HCT116 (cell line): ENCODE data around the gene ORMDL2. TPM values are rescaled to one million over a fixed set of nuclear protein-coding genes. Genes with fewer than 3 reads are reported as not detected.

Experiments
- ATAC-seq: fragments of 200-7000 bp; cut with Tn5 transposase; 2 replicates; pipeline ENCODE4 v1.9.1; 2020; ENCODE audit warnings: mild to moderate bottlenecking, moderate library complexity
- BruUV-seq: library from RNA; stranded (reverse); fragments of 400-500 nt; replicated peaks from 2 replicates; lab custom pipeline; 2021; lab: Mats Ljungman, UMichigan
- CTCF ChIA-PET: fragments of 300-600 bp; sonication (Branson Sonifier 250); formaldehyde crosslinking; loops from one replicate; lab custom pipeline; 2021; ENCODE audit warnings: antibody characterized with exemption; lab: Charles Lee
- POLR2A ChIA-PET: fragments of 300-600, 350-600 bp; sonication (Branson Sonifier 250); formaldehyde crosslinking; loops from one replicate; lab custom pipeline; 2021; ENCODE audit warnings: antibody characterized with exemption; lab: Charles Lee
- RAD21 ChIA-PET, 2 experiments: fragments of 300-600 bp; sonication (Branson Sonifier 250); formaldehyde crosslinking; loops; one replicate each; lab custom pipeline; 2023; ENCODE audit warnings: low total read pairs in 2 of 2; ENCODE audit not compliant: uncharacterized antibody in 2 of 2, unreplicated experiment in 2 of 2, low non-redundant PET in 1 of 2; lab: Charles Lee
- DNase-seq: peaks from one replicate; pipeline ENCODE4 v3.0.0-alpha.2; 2010; ENCODE audit warnings: low read depth, low spot score
- H2AFZ ChIP-seq: fragments of 200-600 bp; shearing (Covaris generic), sonication (generic); 2 replicates; pipeline ENCODE4 v1.6.1; 2017; ENCODE audit warnings: low read depth, mixed run types, mixed read lengths, antibody characterized with exemption, low read length; ENCODE audit not compliant: poor library complexity, severe bottlenecking
- H3K27ac ChIP-seq: 2 replicates; pipeline ENCODE4 v1.5.1; 2012; ENCODE audit warnings: low read depth, low read length
- H3K27me3 ChIP-seq: fragments of 200-600 bp; sonication (generic); 2 replicates; pipeline ENCODE4 v1.6.1; 2016; ENCODE audit warnings: mixed run types, low read length, mixed read lengths; ENCODE audit not compliant: insufficient read depth
- H3K36me3 ChIP-seq, 2 experiments: fragments of 200-500 bp in 1 of 2; fragments of 200-600 bp in 1 of 2; sonication (Bioruptor generic) in 1 of 2; sonication (generic) in 1 of 2; 2 replicates each; pipeline versions ENCODE4 v1.5.1 to v1.6.1; 2014 to 2016; ENCODE audit warnings: low read length in 2 of 2, inconsistent platforms in 1 of 2, mixed read lengths in 1 of 2, mixed run types in 1 of 2; ENCODE audit not compliant: insufficient read depth in 2 of 2, control insufficient read depth in 1 of 2
- H3K4me1 ChIP-seq, 2 experiments: fragments of 200-600 bp in 1 of 2; sonication (generic) in 1 of 2; 2 replicates each; pipeline versions ENCODE4 v1.5.1 to v1.6.1; 2012 to 2017; ENCODE audit warnings: low read length in 2 of 2, inconsistent platforms in 1 of 2, mild to moderate bottlenecking in 1 of 2, mixed read lengths in 1 of 2, mixed run types in 1 of 2, moderate library complexity in 1 of 2; ENCODE audit not compliant: insufficient read depth in 2 of 2, control insufficient read depth in 1 of 2
- H3K4me2 ChIP-seq: fragments of 200-600 bp; sonication (generic); 2 replicates; pipeline ENCODE4 v1.6.1; 2017; ENCODE audit warnings: mixed run types, low read length, mixed read lengths
- H3K4me3 ChIP-seq, 2 experiments: fragments of 200-600 bp in 1 of 2; sonication (generic) in 1 of 2; replicated peaks in 1 of 2; 2 replicates each; pipeline ENCODE4 v1.5.1; 2011 to 2016; ENCODE audit warnings: low read length in 2 of 2, control low read depth in 1 of 2, low read depth in 1 of 2, mild to moderate bottlenecking in 1 of 2, mixed read lengths in 1 of 2, mixed run types in 1 of 2
- H3K79me2 ChIP-seq: fragments of 200-600 bp; sonication (generic); 2 replicates; pipeline ENCODE4 v1.6.1; 2017; ENCODE audit warnings: mild to moderate bottlenecking, mixed run types, low read length, moderate library complexity, mixed read lengths; ENCODE audit not compliant: insufficient read depth
- H3K9ac ChIP-seq: fragments of 200-600 bp; sonication (generic); 2 replicates; pipeline ENCODE4 v1.6.1; 2016; ENCODE audit warnings: low read length, mixed read lengths
- H3K9me2 ChIP-seq: fragments of 200-600 bp; sonication (generic), shearing (Covaris generic); 2 replicates; pipeline ENCODE4 v1.6.1; 2017; ENCODE audit warnings: mixed run types, mild to moderate bottlenecking, moderate library complexity; ENCODE audit not compliant: insufficient read depth
- H3K9me3 ChIP-seq, 2 experiments: fragments of 200-500 bp in 1 of 2; fragments of 200-600 bp in 1 of 2; sonication (Bioruptor generic) in 1 of 2; sonication (generic) in 1 of 2; 2 replicates each; pipeline ENCODE4 v1.6.1; 2014 to 2017; ENCODE audit warnings: low read length in 2 of 2, mixed read lengths in 2 of 2, inconsistent platforms in 1 of 2, low read depth in 1 of 2, mild to moderate bottlenecking in 1 of 2, mixed run types in 1 of 2, moderate library complexity in 1 of 2; ENCODE audit not compliant: control insufficient read depth in 1 of 2, insufficient read depth in 1 of 2
- H4K20me1 ChIP-seq: fragments of 200-600 bp; sonication (generic), shearing (Covaris generic); 2 replicates; pipeline ENCODE4 v1.6.1; 2017; ENCODE audit warnings: mixed run types, mild to moderate bottlenecking, moderate library complexity; ENCODE audit not compliant: insufficient read depth
- ATF3 ChIP-seq: IDR thresholded peaks from 2 replicates; pipeline ENCODE4 v1.6.1; 2012
- CEBPB ChIP-seq: IDR thresholded peaks from 2 replicates; pipeline ENCODE4 v1.6.1; 2012; ENCODE audit warnings: low read depth
- CTCF ChIP-seq, 3 experiments: fragments of 200-600 bp in 1 of 3; sonication (generic) in 1 of 3; IDR thresholded peaks in 2 of 3; conservative IDR thresholded peaks in 1 of 3; 2 replicates each; pipeline ENCODE4 v1.5.1; 2012 to 2017; ENCODE audit warnings: low read depth in 2 of 3, low read length in 2 of 3, antibody characterized with exemption in 1 of 3, borderline replicate concordance in 1 of 3, control low read depth in 1 of 3, mild to moderate bottlenecking in 1 of 3, mixed read lengths in 1 of 3, mixed run types in 1 of 3, moderate library complexity in 1 of 3; ENCODE audit not compliant: insufficient read depth in 1 of 3
- EGR1 ChIP-seq: IDR thresholded peaks from 2 replicates; pipeline ENCODE4 v1.6.1; 2012; ENCODE audit warnings: low read depth
- ELF1 ChIP-seq: IDR thresholded peaks from 2 replicates; pipeline ENCODE4 v1.6.1; 2012; ENCODE audit warnings: low read depth, borderline replicate concordance
- EZH2phosphoT487 ChIP-seq: fragments of 200-600 bp; IDR thresholded peaks from 2 replicates; pipeline ENCODE4 v1.6.1; 2018; ENCODE audit warnings: antibody characterized with exemption, borderline replicate concordance
- FOSL1 ChIP-seq: IDR thresholded peaks from 2 replicates; pipeline ENCODE4 v1.6.1; 2012; ENCODE audit warnings: low read depth
- JUND ChIP-seq: IDR thresholded peaks from 2 replicates; pipeline ENCODE4 v1.6.1; 2012
- MAX ChIP-seq: IDR thresholded peaks from 2 replicates; pipeline ENCODE4 v1.6.1; 2012
- POLR2A ChIP-seq: IDR thresholded peaks from 2 replicates; pipeline ENCODE4 v1.7.0; 2011; ENCODE audit warnings: borderline replicate concordance; ENCODE audit not compliant: insufficient read depth, insufficient read length; ENCODE audit errors: extremely low read depth
- POLR2AphosphoS5 ChIP-seq: IDR thresholded peaks from 2 replicates; pipeline ENCODE4 v1.6.1; 2011; ENCODE audit warnings: mild to moderate bottlenecking, low read depth, low read length, moderate library complexity
- RAD21 ChIP-seq: IDR thresholded peaks from 2 replicates; pipeline ENCODE4 v1.6.1; 2012; ENCODE audit warnings: low read depth, mild to moderate bottlenecking
- REST ChIP-seq: IDR thresholded peaks from 2 replicates; pipeline ENCODE4 v1.6.1; 2012; ENCODE audit warnings: low read depth
- SP1 ChIP-seq: IDR thresholded peaks from 2 replicates; pipeline ENCODE4 v1.6.1; 2012; ENCODE audit warnings: low read depth
- SRF ChIP-seq: IDR thresholded peaks from 2 replicates; pipeline ENCODE4 v1.6.1; 2012; ENCODE audit warnings: low read depth
- YY1 ChIP-seq: IDR thresholded peaks from 2 replicates; pipeline ENCODE4 v1.6.1; 2011; ENCODE audit warnings: low read length, low read depth, moderate library complexity, mild to moderate bottlenecking; ENCODE audit not compliant: insufficient replicate concordance; ENCODE audit errors: extremely low read depth
- ZFX ChIP-seq: fragments of 450-650 bp; IDR thresholded peaks from 2 replicates; pipeline ENCODE4 v1.6.1; 2017
- ZNF274 ChIP-seq: fragments of 200-500 bp; sonication (Bioruptor generic); IDR thresholded peaks from 2 replicates; pipeline ENCODE4 v1.6.1; 2014; ENCODE audit warnings: mild to moderate bottlenecking, low read depth, low read length, inconsistent platforms
- intact Hi-C: fragments of 100-400 bp; cut with micrococcal nuclease; formaldehyde crosslinking; loops from 2 replicates; pipeline ENCODE4 v1.10.0; 2022
- total RNA-seq: library from RNA; stranded (reverse); gene quantifications from one replicate; pipeline ENCODE4 v1.2.1, GENCODE V29; 2021; ENCODE audit not compliant: unreplicated experiment

Gene ORMDL2
- total RNA-seq, 1 experiment from 2014 or later: 25.5 TPM

- no peaks in the 10 kb centered on the region for H3K27me3 ChIP-seq
- no peak overlapping the region for H3K27ac ChIP-seq
- no peak for ATAC-seq
- H3K4me3 ChIP-seq: no peak overlapping the region
- H3K79me2 ChIP-seq: peaks cover 6% of the 10 kb centered on the region; the same call in 1 of the 2 replicates
- H3K9me3 ChIP-seq: no peaks in the 10 kb centered on the region
- H4K20me1 ChIP-seq: peaks cover 3% of the 10 kb centered on the region; the same call in 1 of the 2 replicates
- no peak overlapping the region for H2AFZ ChIP-seq
- CTCF ChIA-PET: no interaction called here
- H3K9me2 ChIP-seq: no peaks in the 10 kb centered on the region
- BruUV-seq: no TSS peak
- no peak for TF ChIP-seq ZNF274
- TF ChIP-seq YY1: no peak
- no peak for TF ChIP-seq SRF
- no peak for TF ChIP-seq ELF1
- no peak for TF ChIP-seq POLR2A
- no peak for TF ChIP-seq FOSL1
- TF ChIP-seq EGR1: no peak
- TF ChIP-seq CTCF (IDR thresholded peaks at IDR 0.05 in 2 of 3, conservative IDR thresholded peaks at IDR 0.05 in 1 of 3; ENCODE audit: borderline replicate concordance in 1 of 3, insufficient read depth in 1 of 3, low read depth in 2 of 3, low read length in 2 of 3): no peak
- no peak for TF ChIP-seq ZFX
- no peak for TF ChIP-seq SP1
- no peak for TF ChIP-seq ATF3
- TF ChIP-seq CEBPB: no peak
- TF ChIP-seq MAX: no peak
- TF ChIP-seq REST: no peak
- TF ChIP-seq EZH2phosphoT487: no peak
- TF ChIP-seq POLR2AphosphoS5: no peak
- no peak for TF ChIP-seq RAD21
- no peak for TF ChIP-seq JUND
- TF ChIP-seq, all 23 proteins: peak for 0
- H3K9ac ChIP-seq: no peak overlapping the region
- intact Hi-C loops: no loop called here
- H3K4me1 ChIP-seq: no peaks in the 10 kb centered on the region
- POLR2A ChIA-PET: no interaction called here
- DNase-seq: no peak
- H3K36me3 ChIP-seq: peaks cover 32 to 44% of the 10 kb centered on the region in 2 experiments
- RAD21 ChIA-PET: no interaction called here
- no peak overlapping the region for H3K4me2 ChIP-seq
Observed at GRCh38 chr12:55780685-55781084, 37.2 kb upstream of the ORMDL2 start.
